Liver (tissue), 9 donors: ENCODE results near the gene GP1BB. TPM values are rescaled to one million over a fixed set of nuclear protein-coding genes. Genes with fewer than 3 reads are reported as not detected.

Experiments used
- DNase-seq: peaks from one replicate; pipeline ENCODE4 v3.0.0-alpha.2; 2017; ENCODE audit warnings: low spot score
- H3K27ac ChIP-seq, 2 donors: one replicate each; pipeline ENCODE4 v1.7.0; 2013; ENCODE audit warnings: inconsistent platforms in 2 of 2, low read length in 2 of 2, control low read depth in 1 of 2, low read depth in 1 of 2, mild to moderate bottlenecking in 1 of 2
- H3K27me3 ChIP-seq, 4 donors: one replicate each; pipeline versions ENCODE4 v1.6.1 to v1.7.0; 2013; ENCODE audit warnings: low read length in 3 of 4, inconsistent platforms in 1 of 4, mild to moderate bottlenecking in 1 of 4, moderate library complexity in 1 of 4; ENCODE audit not compliant: control insufficient read depth in 4 of 4, insufficient read depth in 4 of 4
- H3K36me3 ChIP-seq, 4 donors: one replicate each; pipeline versions ENCODE4 v1.6.1 to v1.7.0; 2013; ENCODE audit warnings: low read length in 3 of 4, mild to moderate bottlenecking in 3 of 4, low read depth in 1 of 4, moderate library complexity in 1 of 4; ENCODE audit not compliant: control insufficient read depth in 4 of 4, insufficient read depth in 3 of 4
- H3K4me1 ChIP-seq, 4 donors: one replicate each; pipeline versions ENCODE4 v1.6.1 to v1.7.0; 2013; ENCODE audit warnings: low read length in 3 of 4, mild to moderate bottlenecking in 3 of 4, moderate library complexity in 1 of 4; ENCODE audit not compliant: control insufficient read depth in 4 of 4, insufficient read depth in 4 of 4
- H3K4me3 ChIP-seq, 3 donors: one replicate each; pipeline versions ENCODE4 v1.6.1 to v1.7.0; 2013; ENCODE audit warnings: low read length in 3 of 3, control low read depth in 1 of 3, low read depth in 1 of 3, mild to moderate bottlenecking in 1 of 3
- H3K9ac ChIP-seq, 2 donors: one replicate each; pipeline ENCODE4 v1.7.0; 2013; ENCODE audit warnings: low read length in 2 of 2, mild to moderate bottlenecking in 2 of 2, moderate library complexity in 2 of 2, control low read depth in 1 of 2, low read depth in 1 of 2
- H3K9me3 ChIP-seq, 4 donors: one replicate each; pipeline versions ENCODE4 v1.6.1 to v1.7.0; 2013; ENCODE audit warnings: low read length in 3 of 4; ENCODE audit not compliant: control insufficient read depth in 4 of 4
- EGR1 ChIP-seq, 2 donors: IDR thresholded peaks; 2 replicates each; pipeline ENCODE4 v1.6.1; 2016 to 2018; ENCODE audit warnings: antibody characterized with exemption in 2 of 2, low read depth in 2 of 2
- FOXA1 ChIP-seq: IDR thresholded peaks from 2 replicates; pipeline ENCODE4 v1.6.1; 2016; ENCODE audit warnings: antibody characterized with exemption
- FOXA2 ChIP-seq: IDR thresholded peaks from 2 replicates; pipeline ENCODE4 v1.6.1; 2016; ENCODE audit warnings: antibody characterized with exemption
- GABPA ChIP-seq, 2 donors: IDR thresholded peaks in 1 of 2; conservative IDR thresholded peaks in 1 of 2; 2 replicates each; pipeline ENCODE4 v1.6.1; 2016; ENCODE audit warnings: antibody characterized with exemption in 2 of 2, mild to moderate bottlenecking in 1 of 2, moderate library complexity in 1 of 2
- HNF4G ChIP-seq: IDR thresholded peaks from 2 replicates; pipeline ENCODE4 v1.6.1; 2016; ENCODE audit warnings: antibody characterized with exemption
- JUND ChIP-seq, 2 donors: IDR thresholded peaks; 2 replicates each; pipeline ENCODE4 v1.6.1; 2016; ENCODE audit warnings: antibody characterized with exemption in 2 of 2
- NR2F2 ChIP-seq: IDR thresholded peaks from 2 replicates; pipeline ENCODE4 v1.6.1; 2016; ENCODE audit warnings: antibody characterized with exemption
- RAD21 ChIP-seq, 2 donors: IDR thresholded peaks; 2 replicates each; pipeline ENCODE4 v1.6.1; 2016; ENCODE audit warnings: antibody characterized with exemption in 2 of 2, mild to moderate bottlenecking in 2 of 2
- RXRA ChIP-seq, 2 donors: IDR thresholded peaks; 2 replicates each; pipeline ENCODE4 v1.6.1; 2017 to 2018; ENCODE audit warnings: antibody characterized with exemption in 2 of 2, mild to moderate bottlenecking in 1 of 2
- SP1 ChIP-seq: IDR thresholded peaks from 2 replicates; pipeline ENCODE4 v1.6.1; 2018; ENCODE audit warnings: antibody characterized with exemption, mild to moderate bottlenecking
- TAF1 ChIP-seq: conservative IDR thresholded peaks from 2 replicates; pipeline ENCODE4 v1.6.1; 2016; ENCODE audit warnings: antibody characterized with exemption, mild to moderate bottlenecking
- YY1 ChIP-seq: IDR thresholded peaks from 2 replicates; pipeline ENCODE4 v1.6.1; 2016; ENCODE audit warnings: antibody characterized with exemption, mild to moderate bottlenecking
- WGBS: extraction: QIAGEN DNeasy Blood & Tissue Kit; methylation state at CpG from one replicate; pipeline ENCODE4 v1.1.7; 2013; 5-methylcytosine and 5-hydroxymethylcytosine counted together
- polyA plus RNA-seq, 2 donors: library from polyadenylated mRNA; stranded (reverse) in 1 of 2; unstranded in 1 of 2; fragments of 200-250 nt in 1 of 2; fragments of >200 nt in 1 of 2; fragmentation: Nextera tagmentation in 1 of 2; extraction: Ambion mirVana in 1 of 2; gene quantifications; one replicate each; pipeline versions ENCODE4 v1.2.1 to v1.2.3, GENCODE V29; 2013 to 2015
- total RNA-seq, 2 donors: library from RNA; depleted of rRNA; stranded (reverse); fragments of >200 nt; gene quantifications; one replicate each; pipeline ENCODE4 v1.2.3, GENCODE V29; 2014
- TF ChIP-seq, protein P1 (sequence below): IDR thresholded peaks from 2 replicates; pipeline ENCODE4 v1.6.1; 2016; ENCODE audit warnings: antibody characterized with exemption
- TF ChIP-seq, protein P2 (sequence below): IDR thresholded peaks from 2 replicates; pipeline ENCODE4 v1.6.1; 2016; ENCODE audit warnings: antibody characterized with exemption
- TF ChIP-seq, protein P3 (sequence below): IDR thresholded peaks from 2 replicates; pipeline ENCODE4 v1.6.1; 2016; ENCODE audit warnings: antibody characterized with exemption, mild to moderate bottlenecking
- TF ChIP-seq, protein P4 (sequence below): fragments of 150-350 bp; IDR thresholded peaks from 2 replicates; pipeline ENCODE4 v1.5.1; 2017; ENCODE audit warnings: improper control_type of control experiment, low read depth, low read length; ENCODE audit not compliant: missing input control
- TF ChIP-seq, protein P5 (sequence below): IDR thresholded peaks from 2 replicates; pipeline ENCODE4 v1.6.1; 2016; ENCODE audit warnings: antibody characterized with exemption
- donor health status: healthy.
- donor health status: healthy.
- donor health status: healthy.
- donor health status: healthy.
- donor health status: healthy.

GP1BB gene
- total and polyA plus RNA-seq, 4 donors: 0.38 to 5.7 (median 0.51) TPM; not detected in 1

DNA sequence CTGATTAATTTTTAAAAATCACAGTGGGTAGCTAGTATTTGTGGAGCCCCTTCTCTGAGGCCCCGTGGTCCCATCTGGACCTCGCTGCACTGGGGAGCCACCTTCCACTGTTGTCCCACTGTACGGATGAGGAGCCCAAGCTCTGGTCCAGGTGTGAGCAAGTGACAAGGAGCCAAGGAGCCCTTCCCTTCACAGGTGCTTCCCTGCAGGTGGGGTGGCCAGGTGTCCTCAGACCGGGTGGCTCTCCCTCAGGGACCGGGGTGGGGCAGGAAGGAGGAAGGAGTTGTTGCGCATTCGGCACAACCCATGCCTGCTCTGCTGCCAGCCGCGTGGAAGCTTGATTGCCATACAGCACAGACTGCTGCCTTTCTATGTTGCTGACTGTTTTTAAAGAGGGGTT, 19.5 kb upstream of the GP1BB start (continued):
- no peak for TF ChIP-seq TAF1

DNA sequence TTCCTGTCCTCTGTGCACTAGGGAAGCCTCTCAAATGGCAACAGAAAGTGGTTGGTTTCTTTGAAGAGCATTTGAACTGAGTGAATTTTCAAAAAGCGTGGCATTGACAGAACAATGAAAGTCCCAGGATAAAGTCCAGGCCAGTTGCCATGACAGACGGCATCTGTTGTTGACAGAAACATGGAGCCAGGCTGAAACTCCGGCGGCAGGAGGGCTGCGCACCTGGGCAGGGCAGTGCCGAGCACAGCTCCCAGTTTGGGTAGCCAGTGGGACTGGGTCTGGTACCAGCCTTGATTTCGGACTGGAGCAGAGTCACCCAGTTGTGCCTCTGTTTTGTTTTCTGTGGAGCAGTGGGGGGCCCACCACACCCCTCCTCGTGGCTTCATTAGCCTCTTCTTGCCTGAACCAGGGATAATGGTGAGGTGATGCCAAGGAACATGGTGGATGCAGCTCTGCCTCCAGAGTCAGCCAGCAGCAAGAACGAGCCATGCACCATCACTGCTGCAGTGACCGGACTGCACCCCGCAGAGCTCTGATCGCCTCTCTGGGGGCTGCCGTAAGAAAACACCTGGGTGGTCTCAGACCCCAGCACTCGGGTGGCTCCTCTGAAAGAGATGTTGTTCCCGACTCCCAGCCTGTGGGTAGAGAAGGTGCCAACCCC, 18.9 kb upstream of the GP1BB start:
- TF ChIP-seq, protein P1, sequence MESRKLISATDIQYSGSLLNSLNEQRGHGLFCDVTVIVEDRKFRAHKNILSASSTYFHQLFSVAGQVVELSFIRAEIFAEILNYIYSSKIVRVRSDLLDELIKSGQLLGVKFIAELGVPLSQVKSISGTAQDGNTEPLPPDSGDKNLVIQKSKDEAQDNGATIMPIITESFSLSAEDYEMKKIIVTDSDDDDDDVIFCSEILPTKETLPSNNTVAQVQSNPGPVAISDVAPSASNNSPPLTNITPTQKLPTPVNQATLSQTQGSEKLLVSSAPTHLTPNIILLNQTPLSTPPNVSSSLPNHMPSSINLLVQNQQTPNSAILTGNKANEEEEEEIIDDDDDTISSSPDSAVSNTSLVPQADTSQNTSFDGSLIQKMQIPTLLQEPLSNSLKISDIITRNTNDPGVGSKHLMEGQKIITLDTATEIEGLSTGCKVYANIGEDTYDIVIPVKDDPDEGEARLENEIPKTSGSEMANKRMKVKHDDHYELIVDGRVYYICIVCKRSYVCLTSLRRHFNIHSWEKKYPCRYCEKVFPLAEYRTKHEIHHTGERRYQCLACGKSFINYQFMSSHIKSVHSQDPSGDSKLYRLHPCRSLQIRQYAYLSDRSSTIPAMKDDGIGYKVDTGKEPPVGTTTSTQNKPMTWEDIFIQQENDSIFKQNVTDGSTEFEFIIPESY: no peak
- TF ChIP-seq GABPA (IDR thresholded peaks at IDR 0.05 in 1 of 2, conservative IDR thresholded peaks at IDR 0.05 in 1 of 2) (no peak), RXRA (IDR thresholded peaks at IDR 0.05) (no peak), FOXA1 (no peak), YY1 (no peak), EGR1 (IDR thresholded peaks at IDR 0.05; ENCODE audit: low read depth in 2 of 2) (no peak), TAF1 (no peak), JUND (IDR thresholded peaks at IDR 0.05) (no peak)
- Histone ChIP-seq H3K27ac (no peak overlapping the region), H3K27me3 (no peaks in the 10 kb centered on the region), H3K9me3 (no peaks in the 10 kb centered on the region), H3K36me3 (no peaks in the 10 kb centered on the region), H3K9ac (no peak overlapping the region), H3K4me3 (no peak overlapping the region), H3K4me1 (no peaks in the 10 kb centered on the region)
- WGBS: 65% methylated on average over 15 of the region's 15 CpGs
- DNase-seq: no peak

DNA sequence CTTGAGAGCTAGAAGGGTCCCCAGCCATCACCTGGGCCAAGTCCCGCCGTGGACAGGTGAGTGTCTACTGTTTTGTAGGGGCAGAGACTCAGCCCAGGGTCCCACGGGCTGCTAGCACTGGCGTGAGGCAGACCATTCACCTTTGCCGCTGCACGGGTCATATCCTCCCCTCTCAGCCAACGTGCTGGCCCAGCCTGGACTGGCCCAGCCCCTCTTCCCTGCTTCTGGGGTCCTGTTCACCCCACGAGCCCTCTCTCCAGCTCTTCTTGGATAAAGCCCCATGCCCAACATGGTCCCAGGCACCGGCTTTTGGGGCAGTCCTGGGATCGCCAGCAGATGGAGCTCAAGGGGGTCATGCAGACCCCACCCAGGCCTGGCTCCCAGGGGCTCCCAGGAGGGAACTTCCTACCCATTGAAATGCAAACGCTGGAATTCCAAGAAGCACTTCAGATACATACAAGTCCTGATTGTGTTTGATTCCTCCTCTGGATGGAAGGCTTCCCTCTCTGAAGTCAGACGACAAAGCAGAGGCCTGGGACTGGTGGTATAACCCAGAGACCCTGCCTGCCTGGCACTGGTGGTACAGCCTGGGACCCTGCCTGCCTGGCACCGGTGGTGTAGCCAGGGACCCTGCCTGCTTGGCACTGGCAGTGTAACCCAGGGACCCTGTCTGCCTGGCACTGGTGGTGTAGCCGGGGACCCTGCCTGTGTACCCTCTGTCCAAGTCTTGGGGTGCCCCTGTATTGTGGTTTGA, 18.0 kb upstream of the GP1BB start:
- Histone ChIP-seq H3K27me3 (no peaks in the 10 kb centered on the region), H3K9me3 (no peaks in the 10 kb centered on the region), H3K27ac (no peak overlapping the region), H3K36me3 (no peaks in the 10 kb centered on the region), H3K9ac (no peak overlapping the region), H3K4me1 (no peaks in the 10 kb centered on the region), H3K4me3 (no peak overlapping the region)
- 77% methylated on average over 14 of the region's 14 CpGs for WGBS
- no peak for TF ChIP-seq GABPA (IDR thresholded peaks at IDR 0.05 in 1 of 2, conservative IDR thresholded peaks at IDR 0.05 in 1 of 2)
- TF ChIP-seq SP1: no peak
- TF ChIP-seq, protein P2, sequence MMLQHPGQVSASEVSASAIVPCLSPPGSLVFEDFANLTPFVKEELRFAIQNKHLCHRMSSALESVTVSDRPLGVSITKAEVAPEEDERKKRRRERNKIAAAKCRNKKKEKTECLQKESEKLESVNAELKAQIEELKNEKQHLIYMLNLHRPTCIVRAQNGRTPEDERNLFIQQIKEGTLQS: no peak
- TF ChIP-seq, protein P3, sequence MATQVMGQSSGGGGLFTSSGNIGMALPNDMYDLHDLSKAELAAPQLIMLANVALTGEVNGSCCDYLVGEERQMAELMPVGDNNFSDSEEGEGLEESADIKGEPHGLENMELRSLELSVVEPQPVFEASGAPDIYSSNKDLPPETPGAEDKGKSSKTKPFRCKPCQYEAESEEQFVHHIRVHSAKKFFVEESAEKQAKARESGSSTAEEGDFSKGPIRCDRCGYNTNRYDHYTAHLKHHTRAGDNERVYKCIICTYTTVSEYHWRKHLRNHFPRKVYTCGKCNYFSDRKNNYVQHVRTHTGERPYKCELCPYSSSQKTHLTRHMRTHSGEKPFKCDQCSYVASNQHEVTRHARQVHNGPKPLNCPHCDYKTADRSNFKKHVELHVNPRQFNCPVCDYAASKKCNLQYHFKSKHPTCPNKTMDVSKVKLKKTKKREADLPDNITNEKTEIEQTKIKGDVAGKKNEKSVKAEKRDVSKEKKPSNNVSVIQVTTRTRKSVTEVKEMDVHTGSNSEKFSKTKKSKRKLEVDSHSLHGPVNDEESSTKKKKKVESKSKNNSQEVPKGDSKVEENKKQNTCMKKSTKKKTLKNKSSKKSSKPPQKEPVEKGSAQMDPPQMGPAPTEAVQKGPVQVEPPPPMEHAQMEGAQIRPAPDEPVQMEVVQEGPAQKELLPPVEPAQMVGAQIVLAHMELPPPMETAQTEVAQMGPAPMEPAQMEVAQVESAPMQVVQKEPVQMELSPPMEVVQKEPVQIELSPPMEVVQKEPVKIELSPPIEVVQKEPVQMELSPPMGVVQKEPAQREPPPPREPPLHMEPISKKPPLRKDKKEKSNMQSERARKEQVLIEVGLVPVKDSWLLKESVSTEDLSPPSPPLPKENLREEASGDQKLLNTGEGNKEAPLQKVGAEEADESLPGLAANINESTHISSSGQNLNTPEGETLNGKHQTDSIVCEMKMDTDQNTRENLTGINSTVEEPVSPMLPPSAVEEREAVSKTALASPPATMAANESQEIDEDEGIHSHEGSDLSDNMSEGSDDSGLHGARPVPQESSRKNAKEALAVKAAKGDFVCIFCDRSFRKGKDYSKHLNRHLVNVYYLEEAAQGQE: no peak
- TF ChIP-seq, protein P1: no peak
- no peak for TF ChIP-seq RAD21 (IDR thresholded peaks at IDR 0.05)
- no peak for TF ChIP-seq NR2F2
- TF ChIP-seq, protein P4, sequence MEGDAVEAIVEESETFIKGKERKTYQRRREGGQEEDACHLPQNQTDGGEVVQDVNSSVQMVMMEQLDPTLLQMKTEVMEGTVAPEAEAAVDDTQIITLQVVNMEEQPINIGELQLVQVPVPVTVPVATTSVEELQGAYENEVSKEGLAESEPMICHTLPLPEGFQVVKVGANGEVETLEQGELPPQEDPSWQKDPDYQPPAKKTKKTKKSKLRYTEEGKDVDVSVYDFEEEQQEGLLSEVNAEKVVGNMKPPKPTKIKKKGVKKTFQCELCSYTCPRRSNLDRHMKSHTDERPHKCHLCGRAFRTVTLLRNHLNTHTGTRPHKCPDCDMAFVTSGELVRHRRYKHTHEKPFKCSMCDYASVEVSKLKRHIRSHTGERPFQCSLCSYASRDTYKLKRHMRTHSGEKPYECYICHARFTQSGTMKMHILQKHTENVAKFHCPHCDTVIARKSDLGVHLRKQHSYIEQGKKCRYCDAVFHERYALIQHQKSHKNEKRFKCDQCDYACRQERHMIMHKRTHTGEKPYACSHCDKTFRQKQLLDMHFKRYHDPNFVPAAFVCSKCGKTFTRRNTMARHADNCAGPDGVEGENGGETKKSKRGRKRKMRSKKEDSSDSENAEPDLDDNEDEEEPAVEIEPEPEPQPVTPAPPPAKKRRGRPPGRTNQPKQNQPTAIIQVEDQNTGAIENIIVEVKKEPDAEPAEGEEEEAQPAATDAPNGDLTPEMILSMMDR: no peak
- TF ChIP-seq, protein P5, sequence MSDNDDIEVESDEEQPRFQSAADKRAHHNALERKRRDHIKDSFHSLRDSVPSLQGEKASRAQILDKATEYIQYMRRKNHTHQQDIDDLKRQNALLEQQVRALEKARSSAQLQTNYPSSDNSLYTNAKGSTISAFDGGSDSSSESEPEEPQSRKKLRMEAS: no peak
- no peak for TF ChIP-seq RXRA (IDR thresholded peaks at IDR 0.05)
- no peak for TF ChIP-seq YY1
- TF ChIP-seq HNF4G: no peak
- TF ChIP-seq TAF1: no peak
- no peak for TF ChIP-seq JUND (IDR thresholded peaks at IDR 0.05)
- no peak for TF ChIP-seq EGR1 (IDR thresholded peaks at IDR 0.05; ENCODE audit: low read depth in 2 of 2)
- TF ChIP-seq FOXA2: no peak
- DNase-seq: no peak
